Measurements from ENCODE around the gene L1CAM.
A peak's percentile ranks its signal among the peaks of the same experiment; 100 is the strongest.

L1CAM gene

DNA sequence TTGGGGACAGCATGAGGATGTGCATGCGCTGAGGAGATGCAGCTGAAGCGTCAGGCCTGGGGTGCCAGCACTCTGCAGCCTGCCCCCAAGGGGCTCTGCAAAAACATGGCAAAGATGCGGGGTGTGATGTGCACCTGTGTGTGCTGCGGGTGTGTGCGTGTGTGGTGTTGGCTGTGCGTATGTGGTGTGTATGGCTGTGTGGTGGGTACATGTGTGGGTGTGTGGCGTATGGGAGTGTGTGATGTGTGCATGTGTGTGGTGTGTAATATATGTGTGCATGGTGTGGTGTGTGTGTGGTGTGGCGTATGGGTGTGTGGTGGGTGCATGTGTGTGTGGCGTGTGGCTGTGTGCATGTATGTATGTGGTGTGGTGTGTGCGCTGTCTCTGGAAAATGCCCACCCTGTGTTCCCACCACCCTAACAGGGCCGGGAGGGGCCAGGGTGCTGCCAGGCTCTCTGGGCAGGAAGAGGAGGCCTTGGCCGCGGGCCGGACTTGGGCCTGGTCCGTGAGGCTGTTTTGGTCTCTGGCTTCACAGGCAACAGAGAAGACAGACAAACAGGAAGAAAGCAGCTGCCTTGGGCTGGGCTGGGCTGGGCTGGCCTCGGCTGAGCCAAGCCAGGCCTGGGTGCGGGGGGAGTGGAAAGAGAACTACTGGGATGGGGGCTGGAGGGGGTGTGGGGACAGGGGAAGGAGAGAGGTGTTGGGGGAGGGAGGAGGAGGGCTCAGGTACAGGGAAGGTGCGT, 17.4 kb upstream of the L1CAM start:
- DNase-seq, result peak; percentile 20

DNA sequence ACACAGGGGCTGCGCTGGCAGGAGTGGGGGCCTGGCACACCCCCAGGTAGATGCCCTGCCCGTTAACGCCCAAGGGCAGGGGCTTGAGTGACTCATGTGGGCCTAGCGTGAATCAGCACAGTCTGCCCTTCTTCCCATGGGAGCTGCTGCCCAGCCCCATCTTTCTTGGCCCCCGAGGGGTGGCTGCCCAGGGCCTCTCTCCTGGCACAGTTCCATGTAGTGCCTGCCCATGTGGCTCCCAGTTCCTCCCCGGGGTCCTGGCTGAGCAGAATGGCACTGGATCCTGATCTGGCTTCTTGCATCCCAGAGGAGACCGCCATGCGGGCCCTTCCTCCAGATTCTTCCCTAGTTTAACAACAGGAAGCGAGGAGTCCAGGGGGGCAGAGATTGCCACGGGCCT, 16.4 kb upstream of the L1CAM start:
- no peak for DNase-seq

DNA sequence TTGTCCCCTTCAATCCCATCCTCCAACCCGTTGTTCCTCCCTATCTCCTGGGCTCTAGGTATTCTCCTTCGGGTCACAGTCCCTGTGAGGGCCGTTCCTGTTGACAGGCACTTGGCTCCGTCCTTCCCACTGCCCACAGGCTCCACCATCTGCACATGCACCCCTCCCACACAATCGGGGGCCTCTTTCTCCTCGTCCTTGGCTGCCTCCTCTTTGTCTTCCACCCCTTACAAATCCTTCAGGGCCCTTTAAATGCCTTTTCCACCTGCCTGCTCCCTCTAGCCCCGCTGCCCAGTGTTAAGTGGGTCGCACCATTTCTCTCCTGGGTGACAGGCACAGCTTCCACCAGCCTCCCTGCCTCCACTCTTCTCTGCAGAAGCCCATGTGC, 15.8 kb upstream of the L1CAM start:
- no peak for DNase-seq

DNA sequence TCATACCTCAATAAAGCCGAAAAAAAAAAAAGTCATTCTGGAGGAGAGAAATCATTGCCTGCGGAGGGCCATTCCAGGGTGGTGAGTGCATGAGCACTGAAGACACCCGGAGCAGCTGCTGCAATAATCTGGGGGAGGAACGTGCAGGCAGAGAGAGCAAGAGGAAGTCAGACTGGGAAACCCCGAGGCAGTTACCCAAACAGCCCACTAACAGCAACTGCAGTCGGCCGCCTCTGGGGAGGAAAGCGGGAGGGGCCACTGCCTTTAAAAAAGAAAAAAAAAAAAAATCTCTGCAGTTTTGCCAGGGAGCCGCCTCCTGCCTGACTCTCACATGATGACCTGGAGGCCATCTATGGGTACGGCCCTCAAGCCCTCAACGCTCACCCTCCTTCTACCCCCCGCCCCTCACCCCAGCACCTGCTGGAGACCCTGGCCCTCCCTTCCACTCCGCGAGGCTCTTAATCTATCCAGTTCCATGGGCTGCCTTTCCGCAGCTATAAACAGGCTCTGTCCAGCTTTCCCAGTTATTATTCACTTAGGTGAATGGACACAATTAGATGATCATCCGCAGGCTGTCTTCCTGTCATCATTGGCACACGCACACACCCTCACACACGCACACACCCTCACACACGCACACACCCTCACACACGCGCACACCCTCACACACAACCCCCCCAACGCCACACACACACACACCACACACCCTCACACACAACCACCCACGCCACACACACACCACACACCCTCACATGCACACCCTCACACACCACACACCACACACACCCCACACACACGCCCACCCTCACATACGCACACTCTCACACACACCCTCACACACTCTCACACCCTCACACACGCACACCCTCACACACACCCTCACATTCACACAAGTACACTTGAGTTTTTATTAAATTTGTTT, 15.1 kb upstream of the L1CAM start:
- peak; percentile 87 for DNase-seq

DNA sequence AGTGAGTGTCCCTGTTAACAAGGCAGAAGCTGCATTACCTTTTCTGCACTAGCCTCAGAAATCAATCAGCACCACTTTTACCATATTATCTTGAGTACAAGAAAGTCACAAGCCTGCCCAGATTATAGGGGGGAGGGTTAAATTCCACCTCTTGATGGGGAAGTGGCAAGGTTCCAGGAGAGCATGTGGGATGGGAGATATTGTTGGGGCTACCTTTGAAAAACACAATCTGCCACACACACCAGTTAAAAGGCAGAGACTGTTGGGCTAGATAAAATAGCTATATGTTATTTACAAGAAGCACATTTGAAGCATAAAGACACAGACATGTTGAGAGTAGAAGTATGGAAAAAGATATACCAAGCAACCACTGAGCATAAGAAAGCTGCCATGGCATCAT, 11.9 kb upstream of the L1CAM start:
- DNase-seq, result no peak

DNA sequence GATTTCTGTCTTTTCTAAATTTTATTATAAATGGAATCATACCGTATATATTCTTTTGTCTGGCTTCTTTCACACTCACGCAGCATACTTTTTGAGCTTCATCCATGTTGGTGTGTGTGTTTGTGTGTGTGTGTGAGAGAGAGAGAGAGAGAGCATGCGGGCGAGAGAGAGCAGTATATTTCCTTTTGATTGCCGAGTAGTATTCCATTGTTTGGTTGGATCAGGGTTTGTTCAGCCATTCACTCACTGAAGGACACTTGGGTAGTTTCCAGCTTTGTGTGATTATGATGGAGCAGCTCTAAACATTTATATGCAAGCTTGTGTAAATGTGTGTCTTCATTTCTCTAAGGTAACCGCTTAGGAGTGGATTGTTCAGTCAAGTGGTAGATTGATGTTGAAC, 3.1 kb upstream of the L1CAM start:
- no peak for DNase-seq

DNA sequence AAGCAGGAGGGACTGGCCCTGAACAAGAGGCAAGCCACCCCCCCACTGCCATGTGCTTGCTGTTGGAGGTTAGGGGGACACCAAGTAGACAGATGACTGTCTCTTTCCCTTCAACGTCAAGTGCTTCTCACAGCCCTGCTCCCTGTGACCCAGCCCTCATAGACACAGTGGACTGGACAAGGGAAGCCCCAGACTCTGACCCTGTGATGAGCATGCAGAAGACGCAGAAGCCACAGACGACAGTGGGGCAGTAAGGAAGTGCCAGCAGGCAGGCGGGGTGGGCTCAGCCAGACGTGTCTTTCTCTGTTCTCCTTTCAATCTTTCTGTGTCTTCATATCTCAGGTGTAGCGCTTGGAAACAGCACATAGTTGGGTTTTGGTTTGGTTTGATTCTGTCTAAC, 2.4 kb upstream of the L1CAM start:
- no peak for DNase-seq

DNA sequence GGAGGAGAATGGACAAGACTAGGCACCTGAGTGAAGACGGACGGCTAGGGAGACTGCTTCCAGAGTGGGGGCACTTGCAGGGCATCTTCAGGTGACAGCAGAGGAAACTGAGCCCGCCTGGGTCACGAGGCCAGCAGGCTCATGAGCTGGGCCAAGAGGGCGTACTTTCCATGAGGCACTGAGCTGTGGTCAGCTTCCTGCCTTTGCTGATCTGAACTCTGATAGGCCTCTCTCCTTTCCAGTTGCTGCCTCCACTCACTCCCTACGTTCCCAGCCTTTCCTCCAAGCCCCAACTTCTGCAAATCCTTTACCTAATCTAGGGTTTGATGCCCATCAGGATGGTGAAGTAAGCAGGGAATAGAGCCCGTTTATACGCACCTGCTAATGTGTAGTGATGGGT, 1.4 kb upstream of the L1CAM start:
- DNase-seq, result no peak

DNA sequence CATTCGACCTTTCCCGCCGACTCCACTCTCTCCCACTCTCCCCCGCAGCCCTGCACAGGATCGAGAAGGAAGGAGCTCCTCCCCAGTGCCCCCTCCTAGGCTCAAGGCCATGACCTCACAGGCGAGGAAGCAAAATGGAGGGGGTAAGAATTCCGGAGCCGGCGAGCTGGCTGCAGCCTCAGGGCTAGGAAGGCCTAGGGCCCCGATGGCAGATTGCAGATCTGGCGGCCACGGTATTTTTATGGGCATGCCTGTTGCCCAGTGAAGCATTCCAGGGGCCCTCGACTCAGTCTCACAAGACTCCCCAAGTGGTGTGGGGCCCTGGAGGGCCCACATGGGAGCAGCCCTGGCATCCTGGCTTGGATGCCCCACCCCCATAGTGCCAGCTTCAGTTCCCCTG, 942 bp upstream of the L1CAM start:
- no peak for DNase-seq

DNA sequence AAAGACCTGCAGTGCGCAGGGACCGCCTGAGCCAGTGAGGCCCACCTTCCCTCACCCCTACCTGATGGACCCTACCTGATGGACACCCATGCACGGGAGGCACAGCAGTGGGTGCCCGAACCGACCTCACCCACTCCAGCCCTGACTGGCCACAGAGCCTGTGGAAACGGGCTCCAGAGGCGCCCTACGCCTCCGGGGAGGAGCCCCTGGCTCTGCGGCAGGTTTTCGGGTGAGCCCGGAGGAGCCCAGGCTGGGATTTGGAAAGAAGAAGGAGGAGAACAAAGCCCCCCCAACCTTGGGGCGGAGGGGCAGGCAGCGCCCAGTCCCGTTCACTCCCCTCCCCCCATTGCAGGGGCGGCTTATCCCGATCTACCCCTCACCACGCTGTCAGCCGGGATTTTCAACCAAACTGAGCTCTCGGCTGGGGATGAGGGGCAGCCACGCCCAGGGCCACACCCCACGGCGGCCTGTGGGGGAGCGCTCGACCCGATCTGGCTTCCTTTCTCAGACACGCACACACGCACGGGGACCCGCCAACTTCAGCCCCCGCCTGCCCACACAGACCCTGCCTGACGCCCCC, 675 bp downstream of the L1CAM start:
- DNase-seq, result no peak

DNA sequence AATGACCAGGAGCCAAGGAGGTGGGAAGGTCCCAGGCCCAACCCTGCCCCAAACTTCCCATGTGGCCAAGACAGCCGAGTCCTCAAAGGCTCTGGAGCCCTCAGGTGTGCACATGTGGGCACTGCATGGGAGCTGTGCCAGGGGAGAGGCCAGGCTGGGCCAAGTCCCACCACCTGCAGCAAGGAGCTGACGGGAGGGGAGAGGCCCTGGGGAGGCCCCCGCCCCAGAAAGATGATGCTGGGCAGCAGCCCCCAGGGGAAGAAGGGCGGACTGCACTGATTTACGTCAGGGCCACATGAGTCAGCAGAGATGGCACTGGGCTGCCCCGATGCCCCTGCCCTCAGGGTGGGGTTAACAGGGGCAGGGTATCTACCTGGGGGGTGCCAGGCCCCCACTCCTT, 1.4 kb downstream of the L1CAM start:
- no peak for DNase-seq

DNA sequence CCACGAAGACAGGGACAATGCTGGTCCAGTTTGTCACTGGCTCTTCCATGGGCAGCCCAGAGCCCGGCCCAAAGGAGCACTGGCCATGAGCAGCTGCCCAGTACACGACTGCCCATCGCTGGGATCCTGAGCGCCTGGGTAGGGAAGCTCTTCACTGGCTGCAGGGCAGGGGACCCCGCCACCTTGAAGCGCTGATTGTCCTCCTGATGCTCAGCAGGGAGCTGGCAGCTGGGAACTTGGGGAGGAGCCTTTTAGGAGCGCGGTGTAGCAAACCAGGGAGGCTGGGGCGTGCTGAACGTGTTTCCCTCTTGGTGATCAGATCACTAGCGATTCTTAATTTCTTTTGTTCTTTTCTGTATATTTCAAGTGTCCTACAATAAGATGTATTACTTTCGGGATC, 1.8 kb downstream of the L1CAM start:
- no peak for DNase-seq

DNA sequence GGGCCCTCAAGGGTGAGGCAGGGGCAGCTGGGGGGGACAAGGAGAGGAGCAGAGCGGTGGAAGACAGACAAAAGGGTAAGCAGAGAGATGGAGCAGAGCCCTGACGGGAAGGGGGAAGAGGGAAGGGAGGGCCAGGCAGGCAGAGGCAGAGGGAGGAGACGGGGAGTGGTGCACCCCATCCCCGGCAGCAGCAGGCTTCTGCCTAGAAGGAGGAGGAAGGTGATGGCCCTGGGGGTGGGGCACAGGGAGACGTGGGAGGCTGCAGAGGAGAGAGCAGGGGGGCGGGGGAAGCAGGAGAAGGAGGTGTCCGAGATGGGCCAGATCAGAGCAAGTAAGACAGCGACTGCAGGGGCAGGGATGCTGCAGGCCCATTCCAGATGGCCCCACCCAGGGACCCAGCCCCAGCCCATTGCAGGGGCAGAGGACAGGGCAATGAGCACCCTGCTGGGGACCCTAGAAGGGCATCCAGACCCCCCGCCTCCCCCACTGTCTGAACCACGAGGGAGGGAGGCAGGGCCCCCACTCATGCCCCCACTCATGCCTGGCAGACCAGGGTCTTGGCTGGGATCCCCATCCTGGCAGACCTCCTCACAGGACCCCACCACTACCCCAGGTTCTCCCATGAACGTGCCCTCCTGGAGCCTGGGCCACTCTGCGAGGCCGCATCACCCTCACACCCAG, 2.7 kb downstream of the L1CAM start:
- DNase-seq, result no peak

DNA sequence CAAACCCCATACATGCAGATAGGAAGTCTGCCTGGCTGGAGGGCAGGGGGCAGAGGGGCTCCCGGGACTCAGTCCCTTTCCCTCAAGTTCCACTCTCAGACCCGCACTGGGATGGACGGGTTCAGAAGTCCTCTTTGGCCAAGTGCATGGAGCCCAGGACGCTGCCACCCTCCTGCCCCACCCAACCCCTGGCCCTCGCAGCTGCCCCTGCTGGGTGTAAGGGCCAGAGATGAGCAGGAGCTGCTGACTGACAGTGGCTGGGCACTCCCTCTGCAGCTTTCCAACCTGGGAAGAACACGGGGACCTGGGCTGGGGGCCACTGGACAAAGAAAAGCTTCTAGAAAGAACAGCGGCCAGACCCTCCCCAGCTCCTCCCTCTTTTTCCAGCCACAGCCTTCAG, 3.4 kb downstream of the L1CAM start:
- no peak for DNase-seq

DNA sequence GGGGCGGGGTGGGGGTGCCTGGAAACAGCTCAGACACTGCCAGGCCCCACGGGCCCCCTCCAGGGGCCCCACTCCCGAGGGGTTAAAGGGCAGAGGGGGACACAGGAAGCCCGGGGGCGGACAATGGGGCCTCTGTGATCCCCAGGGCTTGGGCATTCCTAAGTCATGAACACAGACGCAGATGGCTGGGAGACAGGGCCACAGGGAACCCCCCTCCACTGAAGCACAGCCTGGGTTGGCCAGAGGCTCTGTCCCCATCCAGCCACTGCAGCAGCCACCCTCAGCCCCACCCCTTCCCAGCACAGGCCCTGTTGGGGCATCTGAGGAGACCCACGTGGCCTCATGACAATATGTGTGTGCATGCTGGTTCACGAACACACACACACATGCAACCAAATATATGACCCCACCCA, 3.9 kb downstream of the L1CAM start:
- DNase-seq, result no peak

DNA sequence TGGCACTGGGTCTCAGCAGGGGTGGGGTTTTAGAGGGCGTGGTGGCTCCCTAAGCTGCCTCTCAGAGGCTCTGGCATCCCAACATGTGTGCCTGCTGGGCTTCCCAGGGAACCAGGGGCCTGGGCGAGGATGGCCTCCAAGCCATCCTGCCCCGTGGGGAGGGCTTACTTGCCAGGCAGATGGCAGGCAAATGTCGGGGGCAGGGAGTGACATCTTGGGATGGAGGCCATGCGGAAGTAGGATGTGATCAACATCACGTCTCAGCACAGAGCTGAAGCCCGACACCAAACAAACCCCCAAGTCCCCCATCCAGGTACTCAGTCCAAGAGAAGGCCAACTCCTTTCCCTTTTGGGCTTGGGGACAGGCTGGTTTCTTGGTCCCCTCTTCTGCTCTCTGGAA, 4.7 kb downstream of the L1CAM start:
- no peak for DNase-seq

DNA sequence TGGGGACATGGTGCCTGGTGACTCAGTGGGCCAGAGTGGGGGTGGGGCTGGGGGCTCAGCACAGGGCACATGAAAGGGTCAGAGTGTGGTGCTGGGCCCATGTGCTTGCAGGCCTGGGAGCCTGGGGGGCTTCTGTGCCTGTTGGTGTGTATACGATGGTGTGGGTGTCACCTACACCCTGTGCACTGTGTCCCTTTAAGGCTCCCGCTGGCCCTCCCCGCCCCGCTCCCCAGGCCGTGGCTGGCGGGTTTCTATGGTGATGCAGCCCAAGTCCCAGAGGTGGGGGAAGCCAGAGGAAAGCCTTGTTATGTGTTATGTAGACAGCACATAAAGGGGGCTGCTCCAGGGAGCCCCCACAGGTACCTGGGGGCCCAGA, 5.5 kb downstream of the L1CAM start:
- no peak for DNase-seq

DNA sequence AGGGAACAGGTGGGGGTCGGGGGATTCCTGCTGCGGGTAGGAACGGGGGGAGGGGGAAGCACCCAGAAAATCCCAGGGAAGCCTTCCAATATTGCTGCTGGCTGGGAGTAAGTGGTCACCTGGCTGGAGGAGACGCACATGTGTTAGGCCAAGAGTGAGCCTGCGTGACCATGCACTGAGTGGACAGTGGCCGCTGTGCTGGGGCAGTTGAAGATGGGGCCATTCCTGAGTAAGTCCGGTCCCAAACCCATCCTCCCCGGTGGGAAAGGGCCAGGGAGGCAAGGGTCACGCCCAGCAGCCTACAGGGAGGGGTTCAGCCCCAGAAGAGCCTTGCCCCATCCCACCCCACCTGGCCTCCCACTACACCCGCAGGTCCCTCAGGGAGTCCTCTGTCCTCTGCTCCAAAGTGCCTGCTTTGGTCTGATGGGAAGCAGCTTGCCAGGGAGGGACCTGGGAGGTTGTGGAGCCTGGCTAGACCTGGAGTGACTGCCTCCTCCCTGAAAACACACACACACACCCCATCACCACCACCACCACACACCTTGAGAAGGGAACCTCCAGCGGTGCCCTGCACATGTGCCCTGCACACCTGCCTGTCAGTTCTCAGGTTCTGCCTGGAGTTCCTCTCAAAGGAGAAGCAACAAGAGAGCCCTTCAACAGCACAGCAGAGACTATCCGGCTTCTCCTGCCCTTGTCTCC, 6.1 kb downstream of the L1CAM start:
- DNase-seq, result no peak

DNA sequence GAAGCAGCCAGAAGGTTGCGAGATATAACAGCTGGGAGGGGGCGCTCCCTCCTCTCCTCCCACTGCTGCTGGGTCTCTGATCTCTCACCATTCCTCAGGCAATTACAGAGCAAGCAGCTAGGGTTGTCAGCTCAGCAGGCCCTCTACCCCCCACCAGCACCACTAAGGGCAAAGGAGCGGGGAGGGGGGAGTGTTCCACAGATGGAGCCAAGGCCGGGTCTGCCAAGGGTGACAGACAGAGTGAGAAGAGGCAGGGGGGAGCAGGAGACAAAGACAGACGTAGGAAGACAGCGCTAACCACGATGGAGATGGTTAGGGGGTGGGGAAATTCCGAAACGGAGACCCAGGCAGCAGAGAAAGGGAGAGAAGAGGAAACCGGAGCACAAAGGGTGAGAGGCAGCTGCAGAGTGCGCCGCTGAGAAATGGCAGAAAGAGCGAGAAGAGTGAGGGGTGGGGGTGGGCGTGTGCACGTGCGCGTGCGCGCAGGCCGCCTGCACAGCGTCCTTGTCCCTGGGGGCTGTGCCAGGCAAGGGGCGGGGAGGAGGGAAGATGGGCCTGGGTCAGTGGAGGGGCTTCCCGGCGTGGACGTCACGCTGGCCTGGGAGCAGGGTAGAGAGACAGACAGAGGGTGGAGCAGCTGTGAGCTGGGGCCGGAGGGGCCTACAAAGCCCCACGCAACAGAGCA, 6.9 kb downstream of the L1CAM start:
- DNase-seq, result no peak

DNA sequence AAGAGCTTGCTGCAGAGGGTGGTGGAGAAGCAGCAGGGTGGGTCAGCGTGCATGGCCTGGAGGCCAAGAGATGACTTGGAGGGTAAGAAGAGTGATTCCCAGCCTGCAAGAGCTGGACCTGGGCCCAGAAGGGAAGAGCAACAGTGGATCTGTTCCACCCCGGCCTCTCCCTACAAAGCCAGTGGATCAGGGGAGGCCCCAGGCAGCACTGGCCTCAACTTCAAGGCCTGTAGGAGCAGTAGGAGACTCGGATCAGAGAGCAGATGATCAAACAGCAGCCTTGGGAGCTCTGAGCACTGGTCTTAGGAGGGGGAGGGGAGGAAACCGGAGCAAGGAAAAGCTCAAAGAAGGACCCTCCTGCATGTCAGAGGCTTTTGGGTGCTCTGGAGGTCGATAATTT, 7.6 kb downstream of the L1CAM start:
- no peak for DNase-seq

DNA sequence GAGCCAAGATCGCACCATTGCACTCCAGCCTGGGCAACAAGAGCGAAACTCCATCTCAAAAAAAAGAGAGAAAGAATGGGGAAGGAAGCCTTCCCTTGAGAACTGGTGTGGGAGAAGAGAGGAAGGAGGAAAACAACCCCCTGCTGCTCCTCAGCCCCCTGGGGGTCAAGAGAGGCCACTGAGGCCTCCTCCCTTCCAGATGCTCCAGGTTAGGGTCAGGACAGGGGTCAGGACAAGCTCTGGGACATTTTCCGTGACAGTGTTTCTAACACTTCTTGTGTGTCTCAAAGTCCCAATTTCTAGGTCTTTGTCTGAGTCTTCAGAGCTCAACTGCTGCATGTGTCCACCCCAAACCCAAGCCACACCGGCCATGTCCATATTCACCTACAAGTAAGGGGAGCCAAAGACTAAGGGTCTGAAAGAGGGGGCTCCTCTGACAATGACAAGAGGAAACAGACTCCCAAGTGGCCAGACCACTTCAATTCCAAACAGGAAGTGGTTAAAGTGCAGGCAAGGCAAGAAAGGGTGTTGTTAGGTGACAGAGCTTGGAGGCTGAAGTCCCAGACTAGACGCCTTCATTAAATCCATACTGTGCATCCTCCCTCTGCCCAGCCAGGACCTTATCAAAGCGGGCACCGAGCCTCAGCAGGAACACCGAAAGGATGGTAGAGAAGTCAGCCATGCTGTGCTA, 8.3 kb downstream of the L1CAM start:
- no peak for DNase-seq

DNA sequence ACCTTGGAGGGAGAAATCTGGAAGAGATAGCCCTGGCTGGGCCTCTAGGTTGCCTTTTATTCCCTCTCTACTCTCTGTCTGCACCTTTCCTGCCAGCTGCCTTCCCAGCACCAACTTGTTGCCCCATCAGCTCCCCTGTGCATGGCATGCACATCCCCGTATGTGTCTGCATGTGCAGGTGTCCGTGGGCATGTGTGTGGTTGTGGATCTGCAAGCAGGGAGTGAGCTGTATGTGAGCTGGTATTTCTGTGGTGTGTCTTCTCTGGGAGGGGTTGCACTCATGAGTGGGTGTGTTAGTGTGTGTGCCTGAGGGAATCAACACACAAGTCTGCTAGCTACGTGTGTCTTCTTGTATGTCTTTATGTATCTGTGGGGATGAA, 9.9 kb downstream of the L1CAM start:
- DNase-seq, result no peak

All from suppressor macrophage treated with lipopolysaccharide for 4 hours (primary cell).